Transverse colon (tissue), 4 donors: ENCODE measurements around the gene KCTD21. TPM values are rescaled to one million over a fixed set of nuclear protein-coding genes. Genes with fewer than 3 reads are reported as not detected.

ENCODE experiments used
- DNase-seq: peaks from one replicate; pipeline ENCODE4 v3.0.0-alpha.2; 2019
- H3K27ac ChIP-seq, 4 donors: fragments of 200-600 bp; sonication (generic); 2 replicates each; pipeline ENCODE4 v1.5.1; 2016 to 2018; ENCODE audit warnings: inconsistent platforms in 4 of 4
- H3K27me3 ChIP-seq: fragments of 200-600 bp; sonication (generic); 2 replicates; pipeline ENCODE4 v1.5.1; 2017; ENCODE audit warnings: inconsistent platforms
- H3K36me3 ChIP-seq, 4 donors: fragments of 200-600 bp; sonication (generic); 2 replicates each; pipeline ENCODE4 v1.5.1; 2017 to 2019; ENCODE audit warnings: inconsistent platforms in 4 of 4
- H3K4me1 ChIP-seq, 4 donors: fragments of 200-600 bp; sonication (generic); 2 replicates each; pipeline ENCODE4 v1.5.1; 2017 to 2020; ENCODE audit warnings: inconsistent platforms in 4 of 4
- H3K4me3 ChIP-seq, 4 donors: fragments of 200-600 bp; sonication (generic); 1 replicate in 1 of 4; 2 replicates in 3 of 4; pipeline versions ENCODE4 v1.5.1 to v1.6.1; 2017 to 2019; ENCODE audit warnings: inconsistent platforms in 4 of 4
- H3K9me3 ChIP-seq, 2 donors: fragments of 200-600 bp; sonication (generic); 2 replicates each; pipeline ENCODE4 v1.5.1; 2017 to 2019; ENCODE audit warnings: inconsistent platforms in 2 of 2
- EP300 ChIP-seq: sonication (generic); formaldehyde crosslinking; IDR thresholded peaks from one replicate; pipeline ENCODE4 v1.6.1; 2017; ENCODE audit warnings: antibody characterized with exemption, low read depth
- POLR2A ChIP-seq: fragments of 450-650 bp; IDR thresholded peaks from one replicate; pipeline ENCODE4 v1.6.1; 2016; ENCODE audit warnings: antibody characterized with exemption, mild to moderate bottlenecking, moderate library complexity
- POLR2AphosphoS5 ChIP-seq, 3 donors: sonication (generic); formaldehyde crosslinking; IDR thresholded peaks; one replicate each; pipeline ENCODE4 v1.6.1; 2016; ENCODE audit warnings: antibody characterized with exemption in 3 of 3
- WGBS, 2 donors: methylation state at CpG; one replicate each; pipeline ENCODE4 v1.1.5; 2018; ENCODE audit warnings: low coverage in 1 of 2; 5-methylcytosine and 5-hydroxymethylcytosine counted together
- in situ Hi-C, 4 donors: fragments of 200-750 bp; cut with MboI; loops; one replicate each; pipeline versions ENCODE4 v1.15.0 to v1.15.1; 2017; ENCODE audit warnings: low sequenced_read_pairs in 3 of 4, low pct_ligation_motif_present in 1 of 4, low pct_unique_long_range_greater_than_20kb in 1 of 4
- intact Hi-C: fragments of 100-400 bp; cut with DNase I; formaldehyde crosslinking; loops from one replicate; pipeline ENCODE4 v1.15.1; 2023; ENCODE audit warnings: low total_unique reads
- total RNA-seq, 4 donors: library from RNA; depleted of rRNA; stranded (reverse); fragments of >200 nt; gene quantifications; one replicate each; pipeline ENCODE4 v1.1.0, GENCODE V29; 2016
- TF ChIP-seq, protein P1 (sequence below), 5 experiments: fragments of 200-600 bp in 3 of 5; fragments of 450-650 bp in 2 of 5; sonication (generic) in 3 of 5; IDR thresholded peaks; 1 replicate in 2 of 5; 2 replicates in 3 of 5; pipeline ENCODE4 v1.5.1; 2016 to 2017; ENCODE audit warnings: antibody characterized with exemption in 5 of 5, inconsistent platforms in 3 of 5, mild to moderate bottlenecking in 2 of 5, moderate library complexity in 1 of 5

The KCTD21 gene
- total RNA-seq, 4 donors from 2014 or later = 10.9 to 55.0 (median 29.2) TPM

GRCh38 chr11:78150754-78151153 lies 37.7 kb downstream of the KCTD21 start:
- no peak overlapping the region for H3K27ac ChIP-seq
- in situ Hi-C loops = no loop called here
- intact Hi-C loops = loop anchor here (5.0 kb wide), 1 partner anchor 37 kb away; the partner anchor contains the start of genes KCTD21 and USP35
- H3K27me3 ChIP-seq = no peaks in the 10 kb centered on the region
- no peaks in the 10 kb centered on the region for H3K4me1 ChIP-seq
- H3K9me3 ChIP-seq = no peaks in the 10 kb centered on the region
- no peak for TF ChIP-seq POLR2AphosphoS5 (IDR thresholded peaks at IDR 0.05)
- no peak for TF ChIP-seq POLR2A
- TF ChIP-seq EP300 = no peak
- TF ChIP-seq, protein P1, sequence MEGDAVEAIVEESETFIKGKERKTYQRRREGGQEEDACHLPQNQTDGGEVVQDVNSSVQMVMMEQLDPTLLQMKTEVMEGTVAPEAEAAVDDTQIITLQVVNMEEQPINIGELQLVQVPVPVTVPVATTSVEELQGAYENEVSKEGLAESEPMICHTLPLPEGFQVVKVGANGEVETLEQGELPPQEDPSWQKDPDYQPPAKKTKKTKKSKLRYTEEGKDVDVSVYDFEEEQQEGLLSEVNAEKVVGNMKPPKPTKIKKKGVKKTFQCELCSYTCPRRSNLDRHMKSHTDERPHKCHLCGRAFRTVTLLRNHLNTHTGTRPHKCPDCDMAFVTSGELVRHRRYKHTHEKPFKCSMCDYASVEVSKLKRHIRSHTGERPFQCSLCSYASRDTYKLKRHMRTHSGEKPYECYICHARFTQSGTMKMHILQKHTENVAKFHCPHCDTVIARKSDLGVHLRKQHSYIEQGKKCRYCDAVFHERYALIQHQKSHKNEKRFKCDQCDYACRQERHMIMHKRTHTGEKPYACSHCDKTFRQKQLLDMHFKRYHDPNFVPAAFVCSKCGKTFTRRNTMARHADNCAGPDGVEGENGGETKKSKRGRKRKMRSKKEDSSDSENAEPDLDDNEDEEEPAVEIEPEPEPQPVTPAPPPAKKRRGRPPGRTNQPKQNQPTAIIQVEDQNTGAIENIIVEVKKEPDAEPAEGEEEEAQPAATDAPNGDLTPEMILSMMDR (IDR thresholded peaks at IDR 0.05) = no peak
- H3K36me3 ChIP-seq = no peaks in the 10 kb centered on the region
- no peak for DNase-seq
- H3K4me3 ChIP-seq = no peak overlapping the region

GRCh38 chr11:78150346-78150745 lies 38.1 kb downstream of the KCTD21 start:
- no peak for DNase-seq
- 81 to 83% methylated on average over 2 to 4 of the region's 4 CpGs for WGBS, 2 donors
- no peaks in the 10 kb centered on the region for H3K9me3 ChIP-seq
- H3K4me1 ChIP-seq = no peaks in the 10 kb centered on the region
- no peaks in the 10 kb centered on the region for H3K36me3 ChIP-seq
- in situ Hi-C loops = no loop called here
- no peak overlapping the region for H3K4me3 ChIP-seq
- H3K27me3 ChIP-seq = no peaks in the 10 kb centered on the region
- intact Hi-C loops = loop anchor here (5.0 kb wide), 1 partner anchor 37 kb away; the partner anchor contains the start of genes KCTD21 and USP35
- TF ChIP-seq POLR2A (no peak), EP300 (no peak), POLR2AphosphoS5 (IDR thresholded peaks at IDR 0.05) (no peak)
- TF ChIP-seq, protein P1 (IDR thresholded peaks at IDR 0.05) = no peak
- no peak overlapping the region for H3K27ac ChIP-seq

DNA sequence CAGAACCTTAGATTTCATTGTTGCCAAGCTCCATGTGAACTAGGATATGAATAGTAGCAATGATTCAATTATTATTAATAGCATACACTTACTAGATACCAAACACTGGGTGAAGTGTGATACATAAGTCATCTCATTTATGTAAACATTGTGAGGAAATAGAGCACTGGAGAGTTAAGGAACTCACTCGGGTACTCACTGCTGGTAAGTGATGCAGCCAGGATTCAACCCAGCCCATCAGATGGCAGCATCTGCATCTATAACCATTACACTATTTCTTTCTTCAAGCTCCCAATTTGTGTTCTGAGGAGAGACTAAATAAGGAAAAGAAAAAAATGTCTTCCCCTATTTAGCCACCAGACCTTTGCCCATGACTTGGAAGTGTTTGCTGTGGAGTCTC lies 38.8 kb downstream of the KCTD21 start:
- Histone ChIP-seq H3K27ac (no peak overlapping the region), H3K27me3 (no peaks in the 10 kb centered on the region), H3K4me3 (no peak overlapping the region), H3K9me3 (no peaks in the 10 kb centered on the region), H3K4me1 (no peaks in the 10 kb centered on the region), H3K36me3 (no peaks in the 10 kb centered on the region)
- DNase-seq = no peak
- in situ Hi-C loops = loop anchor here in 2 of 4 donors (25.0 kb wide), 1 partner anchor 413 kb away; the partner anchor contains the start of gene NARS2 (in 2 of the 2)
- WGBS, 2 donors = 9 to 36% methylated on average over 1 of the region's 1 CpG
- TF ChIP-seq, protein P1 (IDR thresholded peaks at IDR 0.05) = peak in 2 of 5 experiments; percentile 12
- no peak for TF ChIP-seq POLR2A
- intact Hi-C loops = loop anchor here (5.0 kb wide), 1 partner anchor 38 kb away; the partner anchor contains the start of genes KCTD21 and USP35

DNA sequence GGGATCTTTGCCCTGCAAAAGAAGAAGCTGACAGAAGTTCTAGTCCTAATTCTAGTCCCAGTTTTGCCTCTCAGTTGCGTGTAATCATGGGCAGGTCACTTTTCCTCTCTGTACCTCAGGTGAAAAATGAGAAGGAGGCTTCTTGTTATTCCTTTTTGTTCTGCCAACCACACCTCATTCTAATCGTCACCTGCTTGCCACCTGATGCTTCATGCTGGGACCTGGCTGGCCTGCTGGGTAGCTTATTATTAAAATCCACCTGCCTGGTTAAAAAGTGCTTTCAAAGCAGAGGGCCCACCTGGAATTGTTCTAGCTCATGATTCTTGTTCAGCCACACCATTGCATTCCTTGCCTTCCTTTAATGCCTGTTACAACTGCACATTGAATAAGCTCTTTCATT lies 40.6 kb downstream of the KCTD21 start:
- in situ Hi-C loops = loop anchor here in 2 of 4 donors (25.0 kb wide), 1 partner anchor 414 kb away; the partner anchor contains the start of gene NARS2 (in 2 of the 2)
- H3K4me1 ChIP-seq = no peaks in the 10 kb centered on the region
- H3K4me3 ChIP-seq = no peak overlapping the region
- TF ChIP-seq POLR2AphosphoS5 (IDR thresholded peaks at IDR 0.05) = no peak
- no peak for TF ChIP-seq POLR2A
- TF ChIP-seq EP300 = no peak
- TF ChIP-seq, protein P1 (IDR thresholded peaks at IDR 0.05) = no peak
- DNase-seq = no peak
- intact Hi-C loops = no loop called here
- H3K27me3 ChIP-seq = no peaks in the 10 kb centered on the region
- H3K27ac ChIP-seq = no peak overlapping the region
- 93 to 94% methylated on average over 2 of the region's 2 CpGs for WGBS, 2 donors
- no peaks in the 10 kb centered on the region for H3K36me3 ChIP-seq
- no peaks in the 10 kb centered on the region for H3K9me3 ChIP-seq
